GM19324 (cell line): ENCODE measurements around the gene PHC1.
"Not testable (repeated sequence)": the region's sequence is repeated elsewhere in the genome, so short reads cannot be mapped to it uniquely, and the experiment has no call there.

Experiments used
- ATAC-seq: cut with Tn5 transposase; IDR thresholded peaks from one replicate; pipeline ENCODE4 v1.9.1; 2021; ENCODE audit warnings: mild to moderate bottlenecking, moderate library complexity; ENCODE audit not compliant: unreplicated experiment, low FRiP score

The PHC1 gene

GRCh38 chr12:8914033-8914715, at the start of gene PHC1:
Gene PHC1 (plus strand): TSS chr12:8914509. CDS start chr12:8917678, 3,169 bp downstream.
- peak; percentile 69 for ATAC-seq

- ATAC-seq = no peak
These were observed 47.9 kb upstream of the PHC1 start for GRCh38 chr12:8866429-8866828.

GRCh38 chr12:8867009-8867408, 47.3 kb upstream of the PHC1 start:
- ATAC-seq = no peak

DNA sequence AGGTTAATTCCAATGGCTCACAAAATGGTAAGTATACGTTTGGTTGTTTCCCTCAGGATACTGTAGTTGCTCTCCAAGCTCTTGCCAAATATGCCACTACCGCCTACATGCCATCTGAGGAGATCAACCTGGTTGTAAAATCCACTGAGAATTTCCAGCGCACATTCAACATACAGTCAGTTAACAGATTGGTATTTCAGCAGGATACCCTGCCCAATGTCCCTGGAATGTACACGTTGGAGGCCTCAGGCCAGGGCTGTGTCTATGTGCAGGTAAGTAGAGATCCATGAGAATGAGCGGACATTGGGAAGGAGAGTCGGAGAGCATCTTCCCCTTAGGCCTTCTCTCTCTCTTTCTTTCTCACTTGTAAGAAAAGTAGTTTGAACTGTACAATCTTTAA, 46.5 kb upstream of the PHC1 start:
- ATAC-seq = no peak

DNA sequence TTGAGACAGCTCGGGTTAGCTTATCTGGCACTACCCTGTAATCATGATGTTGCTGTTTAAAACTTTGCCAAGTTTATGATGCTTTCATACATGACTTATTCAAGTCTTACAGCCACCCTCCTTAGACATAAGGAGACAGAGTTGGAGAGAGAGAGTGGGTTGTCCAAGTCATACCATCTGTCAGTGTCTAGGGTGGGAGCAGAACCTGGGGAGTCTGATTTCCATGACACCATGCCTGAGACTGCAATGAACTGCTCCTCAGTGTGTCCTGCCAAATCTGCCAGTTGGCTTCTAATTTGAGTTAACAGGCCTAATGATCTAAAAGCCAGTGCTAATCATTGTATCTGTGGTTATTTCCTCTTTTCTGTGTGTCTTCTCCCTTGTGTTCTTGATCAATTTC, 43.7 kb upstream of the PHC1 start:
- no peak for ATAC-seq

DNA sequence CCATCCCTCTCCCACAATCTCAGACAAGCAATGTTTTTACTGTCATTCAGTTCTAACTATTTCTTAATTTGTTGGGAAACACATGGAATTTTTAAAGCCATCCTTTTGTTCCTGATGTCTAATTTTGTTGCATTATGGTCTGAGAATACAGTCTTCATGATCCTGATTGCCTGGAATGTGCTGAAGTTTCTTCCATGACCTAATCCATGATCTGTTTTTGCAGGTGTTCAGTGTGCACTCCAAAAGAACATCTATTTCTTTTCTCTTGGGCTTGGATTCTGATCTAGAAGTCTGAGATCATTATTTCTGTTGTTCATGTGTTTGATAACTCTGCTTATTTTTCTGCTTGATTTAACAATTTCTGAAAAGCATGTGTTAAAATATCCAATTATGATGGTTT, 43.2 kb upstream of the PHC1 start:
- ATAC-seq = no peak

DNA sequence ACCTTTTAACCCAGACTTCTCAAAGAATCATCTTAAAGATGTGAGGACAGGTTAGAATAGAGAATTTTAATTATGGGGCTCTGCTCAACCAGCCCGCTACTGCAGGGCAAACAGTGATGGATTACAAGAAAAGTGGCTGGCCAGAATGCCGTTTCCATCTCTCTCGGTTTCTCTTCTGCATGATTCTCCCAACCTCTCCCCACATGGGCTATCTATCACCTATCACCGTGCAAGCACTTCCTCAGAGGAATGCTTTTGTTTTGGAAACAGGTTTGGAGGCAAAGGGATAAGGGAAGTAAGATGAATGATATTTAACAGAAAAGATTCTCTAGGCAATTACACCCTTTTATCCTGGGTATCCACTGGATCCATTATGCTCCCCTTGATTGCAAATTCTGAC, 37.4 kb upstream of the PHC1 start:
- no peak for ATAC-seq

GRCh38 chr12:8886502-8887284, 27.6 kb upstream of the PHC1 start:
- ATAC-seq = no peak

DNA sequence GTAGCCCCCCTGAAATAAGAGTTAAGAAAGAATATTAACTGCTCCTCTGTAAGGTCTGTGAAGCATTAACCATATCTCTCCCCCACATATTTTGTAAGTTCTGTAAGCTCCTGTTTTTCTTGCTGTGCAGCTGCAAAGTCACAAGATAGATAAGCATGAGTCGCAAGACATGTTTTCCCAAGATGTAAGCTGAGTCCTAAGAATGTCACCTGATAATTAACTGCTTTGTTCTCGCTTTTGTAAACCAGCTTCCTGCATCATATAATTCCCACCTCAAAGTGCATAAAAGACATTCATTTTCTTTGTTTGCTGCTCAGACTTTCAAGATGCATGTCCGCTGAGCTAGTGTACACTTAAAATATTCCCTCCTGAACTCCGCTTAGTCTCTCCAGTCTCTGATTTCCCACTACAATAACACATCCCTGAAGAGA, 27.0 kb upstream of the PHC1 start:
- ATAC-seq = no peak

DNA sequence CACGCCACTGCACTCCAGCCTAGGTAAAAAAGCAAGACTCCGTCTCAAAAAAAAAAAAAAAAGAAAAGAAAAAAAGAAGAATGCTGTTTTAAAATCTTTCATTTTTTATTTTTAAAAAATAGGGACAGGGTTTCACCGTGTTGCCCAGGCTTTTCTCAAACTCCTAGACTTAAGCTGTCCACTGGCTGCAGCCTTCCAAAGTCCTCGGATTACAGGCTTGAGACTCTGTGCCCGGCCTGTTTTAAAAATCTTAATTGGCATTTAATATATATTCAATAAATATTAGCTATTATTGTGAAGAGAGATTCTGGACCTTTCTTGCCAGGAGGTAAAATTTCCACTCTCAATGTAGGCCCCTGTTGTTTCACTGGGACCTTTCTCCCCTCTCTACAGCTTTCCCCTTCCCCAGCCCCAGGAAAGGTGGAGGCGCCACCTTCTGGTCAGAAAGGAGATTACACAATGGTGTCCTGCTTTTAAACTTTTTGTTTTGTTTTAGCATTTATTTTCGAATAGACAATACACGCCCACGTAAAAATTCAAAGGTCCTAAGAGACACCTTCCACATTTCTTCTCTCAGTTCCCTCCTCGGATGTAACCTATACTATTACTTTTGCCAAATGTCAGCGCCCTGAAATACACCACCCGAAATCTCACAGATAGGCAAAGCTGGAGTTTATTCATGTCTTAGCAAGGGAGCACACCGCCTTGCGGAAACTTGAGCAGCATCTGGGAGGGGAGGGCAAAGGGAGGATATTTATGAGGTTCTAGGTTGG, 23.8 kb upstream of the PHC1 start:
- no peak for ATAC-seq

DNA sequence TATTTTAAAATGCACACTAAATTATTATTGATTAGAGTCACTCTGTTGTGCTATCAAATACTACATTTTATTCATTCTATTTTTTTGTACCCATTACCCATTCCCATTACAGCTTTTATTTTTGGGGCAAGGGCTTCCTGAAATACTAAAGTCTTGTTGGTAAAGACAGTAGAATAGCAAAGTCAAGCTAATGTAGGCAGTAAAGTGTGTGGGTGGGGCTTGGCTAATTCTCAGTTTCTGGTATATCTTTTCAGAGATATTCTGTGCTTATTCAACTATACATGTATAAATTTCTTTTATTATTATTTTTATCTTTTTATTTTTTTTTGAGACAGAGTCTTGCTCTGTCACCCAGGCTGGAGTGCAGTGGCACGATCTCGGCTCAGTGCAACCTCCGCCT, 22.3 kb upstream of the PHC1 start:
- ATAC-seq = no peak

DNA sequence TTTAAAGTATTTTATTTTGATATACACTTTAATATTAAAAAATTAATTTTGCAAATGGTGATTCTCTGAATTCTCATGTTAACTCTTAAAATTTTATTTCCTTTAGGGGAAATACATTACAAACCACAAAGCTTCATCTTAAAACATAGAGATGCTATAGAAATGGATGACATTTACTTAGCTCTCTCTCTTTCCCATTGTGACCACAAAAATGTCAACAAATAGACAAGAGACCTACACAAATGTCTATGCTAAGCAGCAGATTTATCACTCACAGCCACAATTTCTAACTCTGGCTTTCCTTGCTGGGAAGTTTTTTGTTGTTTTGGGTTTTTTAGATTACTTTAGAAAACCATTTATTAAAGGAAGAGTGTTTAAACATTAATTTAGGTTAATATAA, 19.9 kb upstream of the PHC1 start:
- ATAC-seq = no peak

DNA sequence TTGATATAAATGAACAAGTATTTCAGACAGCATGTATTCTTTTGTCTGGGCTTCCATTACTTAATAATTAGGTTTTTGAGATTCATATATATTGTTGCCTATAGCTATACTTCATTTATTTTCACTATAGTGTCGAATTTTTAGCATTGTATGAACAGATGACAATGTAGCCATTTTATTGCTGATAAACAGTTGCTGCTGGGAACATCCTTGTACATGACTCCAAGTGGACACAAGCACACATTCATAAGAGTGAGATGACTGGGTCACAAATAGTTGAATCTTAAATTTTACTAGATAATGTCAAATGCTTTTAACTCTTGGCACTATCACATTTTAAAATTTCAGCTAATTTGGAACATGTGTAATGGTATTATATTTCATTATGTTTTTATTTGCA, 19.3 kb upstream of the PHC1 start:
- ATAC-seq = no peak

DNA sequence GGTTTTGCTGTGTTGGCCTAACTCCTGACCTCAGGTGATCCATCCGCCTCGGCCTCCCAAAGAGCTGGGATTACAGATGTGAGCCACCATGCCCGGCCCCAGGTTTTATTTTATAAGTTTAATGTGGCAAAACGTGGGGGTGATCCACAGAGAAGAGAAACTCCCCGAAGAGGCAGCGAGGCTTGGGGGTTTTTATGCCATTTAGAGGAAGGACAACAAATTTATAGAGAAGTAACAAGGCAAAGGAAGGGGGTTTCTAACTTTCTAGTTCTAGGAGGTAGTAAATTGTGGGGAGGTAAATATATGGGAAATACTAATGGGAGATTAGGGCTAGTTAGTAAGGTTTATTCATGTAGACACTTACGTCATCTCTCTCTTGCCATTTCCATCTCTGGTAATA, 17.2 kb upstream of the PHC1 start:
- no peak for ATAC-seq

GRCh38 chr12:8899830-8900229, 14.5 kb upstream of the PHC1 start:
- no peak for ATAC-seq

- not testable (repeated sequence) for ATAC-seq
These were observed 11.6 kb upstream of the PHC1 start for GRCh38 chr12:8902703-8903102.

DNA sequence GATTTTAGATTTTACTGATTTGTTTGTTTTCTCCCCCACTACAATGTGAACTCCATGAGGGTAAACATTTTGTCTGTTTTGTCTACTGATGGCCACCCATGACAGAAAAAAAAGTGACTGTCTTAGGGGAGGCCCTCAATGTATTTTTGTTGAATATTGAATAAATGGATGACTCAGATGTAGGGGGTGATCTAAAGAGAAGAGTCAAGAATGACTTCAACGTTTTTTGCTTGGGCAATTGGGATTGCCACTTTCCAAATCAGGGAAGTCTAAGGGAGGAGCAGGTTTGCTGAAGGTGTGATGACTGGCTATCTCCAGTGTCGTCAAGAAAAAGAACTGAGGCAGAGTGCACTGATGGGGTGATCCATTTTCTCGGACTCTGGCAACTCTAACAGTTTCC, 10.7 kb upstream of the PHC1 start:
- ATAC-seq = no peak

DNA sequence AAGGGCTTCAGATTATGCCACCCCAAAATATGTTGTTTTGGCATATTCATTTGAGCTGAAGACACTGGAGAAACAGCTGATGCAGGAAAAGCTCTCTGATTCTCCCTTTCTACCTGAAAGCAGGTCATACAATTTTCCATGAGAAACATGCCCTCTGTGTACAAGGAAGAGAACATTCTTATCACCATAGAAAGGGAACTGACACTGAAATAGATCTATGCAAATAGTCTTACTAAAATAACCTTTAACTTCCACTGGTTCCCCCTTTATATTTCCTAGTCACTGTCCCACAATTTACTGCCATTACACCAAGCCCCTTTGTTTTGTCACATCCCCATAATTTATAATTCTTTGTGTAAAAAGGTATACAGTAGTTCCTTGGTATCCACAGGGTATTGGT, 9.6 kb upstream of the PHC1 start:
- no peak for ATAC-seq

DNA sequence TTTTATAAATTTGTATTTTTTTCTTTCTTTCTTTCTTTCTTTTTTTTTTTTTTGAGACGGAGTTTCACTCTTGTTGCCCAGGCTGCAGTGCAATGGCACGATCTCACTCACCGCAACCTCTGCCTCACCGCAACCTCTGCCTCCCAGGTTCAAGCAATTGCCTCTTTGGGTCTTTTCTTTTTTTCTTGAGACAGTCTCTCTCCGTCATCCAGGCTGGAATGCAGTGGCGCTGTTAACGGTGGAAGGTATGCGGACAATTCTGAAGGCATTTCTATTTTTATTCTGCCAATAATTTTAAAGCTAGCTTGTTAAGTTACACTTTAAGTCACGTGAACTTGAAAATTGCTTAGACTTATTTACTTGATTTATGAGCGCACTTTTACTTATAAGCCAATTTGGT, 8.8 kb upstream of the PHC1 start:
- no peak for ATAC-seq

DNA sequence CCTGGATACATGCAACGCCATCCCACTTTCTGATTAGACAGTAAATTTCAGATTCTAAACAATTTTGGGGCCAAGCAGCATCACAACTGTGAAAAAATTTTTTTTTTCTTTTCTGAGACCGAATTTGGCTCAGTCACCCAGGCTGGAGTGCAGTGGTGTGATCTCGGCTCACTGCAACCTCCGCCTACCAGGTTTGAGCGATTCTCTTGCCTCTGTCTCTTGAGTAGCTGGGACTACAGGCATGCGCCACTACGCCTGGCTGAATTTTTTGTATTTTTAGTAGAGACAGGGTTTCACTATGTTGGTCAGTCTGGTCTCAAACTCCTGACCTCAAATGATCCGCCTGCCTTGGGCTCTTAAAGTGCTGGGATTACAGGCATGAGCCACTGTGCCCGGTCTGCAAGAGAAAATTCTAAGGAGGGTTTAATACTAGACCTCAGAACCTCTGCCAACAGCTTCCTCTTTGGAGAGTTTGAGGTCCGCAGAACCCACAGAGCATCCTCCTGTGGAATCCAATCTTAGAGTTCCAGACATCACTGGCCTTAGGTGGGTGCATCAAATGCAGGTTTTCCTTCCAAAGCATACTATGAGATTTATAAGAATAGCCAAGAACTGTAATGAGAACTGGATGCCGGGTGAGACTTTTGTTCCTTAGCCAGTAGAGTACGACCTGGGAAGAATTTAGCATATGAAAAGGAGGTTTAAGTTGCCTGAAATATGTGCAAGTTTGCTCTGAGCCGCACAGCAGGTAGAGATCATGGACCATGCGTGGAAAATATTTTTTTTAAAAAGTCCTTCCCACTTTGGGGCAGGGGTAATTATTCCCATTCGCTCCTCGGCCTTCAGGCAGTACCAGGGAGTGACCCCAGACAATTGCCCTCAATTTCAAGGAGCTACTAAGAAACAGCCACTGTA, 7.8 kb upstream of the PHC1 start:
- no peak for ATAC-seq
